Left ventricle myocardium inferior (tissue), 1 donor: ENCODE results near the gene RAD18. TPM values are rescaled to one million over a fixed set of nuclear protein-coding genes. Genes with fewer than 3 reads are reported as not detected.

Source experiments
- DNase-seq: peaks from one replicate; pipeline ENCODE4 v3.0.0-alpha.2; 2020
- H3K27ac ChIP-seq: fragments of 200-600 bp; replicated peaks from 2 replicates; pipeline ENCODE4 v1.8.0; 2021
- H3K27me3 ChIP-seq: fragments of 200-600 bp; 2 replicates; pipeline ENCODE4 v1.8.0; 2021; ENCODE audit warnings: low read depth
- H3K36me3 ChIP-seq: fragments of 200-600 bp; 2 replicates; pipeline ENCODE4 v1.8.0; 2021
- H3K4me1 ChIP-seq: fragments of 200-600 bp; 2 replicates; pipeline ENCODE4 v1.8.0; 2021
- H3K4me3 ChIP-seq: fragments of 200-600 bp; 2 replicates; pipeline ENCODE4 v1.8.0; 2021; ENCODE audit warnings: mild to moderate bottlenecking, moderate library complexity
- H3K9me3 ChIP-seq: fragments of 200-600 bp; replicated peaks from 2 replicates; pipeline ENCODE4 v1.8.0; 2021
- intact Hi-C: fragments of 100-400 bp; cut with micrococcal nuclease; formaldehyde crosslinking; loops from one replicate; pipeline ENCODE4 v1.11.0; 2022
- total RNA-seq: library from RNA; stranded (reverse); fragmentation: NEBNext Ultra II Directional; extraction: Animal tissue kit (Norgen Biotek cat#: 25700); gene quantifications from one replicate; pipeline ENCODE4 v1.2.1, GENCODE V29; 2021
- TF ChIP-seq, protein P1 (sequence below): fragments of 200-600 bp; IDR thresholded peaks from 2 replicates; pipeline ENCODE4 v1.8.0; 2021; ENCODE audit warnings: antibody characterized with exemption, mild to moderate bottlenecking, borderline replicate concordance
- donor health status: DM: no; HTN: yes; CAD: no; lungs with severe emphysema.

RAD18 gene
- total RNA-seq, 1 donor from 2014 or later: 6.8 TPM

GRCh38 chr3:8856071-8856470, 107.2 kb downstream of the RAD18 start:
- TF ChIP-seq, protein P1, sequence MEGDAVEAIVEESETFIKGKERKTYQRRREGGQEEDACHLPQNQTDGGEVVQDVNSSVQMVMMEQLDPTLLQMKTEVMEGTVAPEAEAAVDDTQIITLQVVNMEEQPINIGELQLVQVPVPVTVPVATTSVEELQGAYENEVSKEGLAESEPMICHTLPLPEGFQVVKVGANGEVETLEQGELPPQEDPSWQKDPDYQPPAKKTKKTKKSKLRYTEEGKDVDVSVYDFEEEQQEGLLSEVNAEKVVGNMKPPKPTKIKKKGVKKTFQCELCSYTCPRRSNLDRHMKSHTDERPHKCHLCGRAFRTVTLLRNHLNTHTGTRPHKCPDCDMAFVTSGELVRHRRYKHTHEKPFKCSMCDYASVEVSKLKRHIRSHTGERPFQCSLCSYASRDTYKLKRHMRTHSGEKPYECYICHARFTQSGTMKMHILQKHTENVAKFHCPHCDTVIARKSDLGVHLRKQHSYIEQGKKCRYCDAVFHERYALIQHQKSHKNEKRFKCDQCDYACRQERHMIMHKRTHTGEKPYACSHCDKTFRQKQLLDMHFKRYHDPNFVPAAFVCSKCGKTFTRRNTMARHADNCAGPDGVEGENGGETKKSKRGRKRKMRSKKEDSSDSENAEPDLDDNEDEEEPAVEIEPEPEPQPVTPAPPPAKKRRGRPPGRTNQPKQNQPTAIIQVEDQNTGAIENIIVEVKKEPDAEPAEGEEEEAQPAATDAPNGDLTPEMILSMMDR: no peak
- Histone ChIP-seq H3K27ac (no peak overlapping the region), H3K9me3 (no peaks in the 10 kb centered on the region), H3K27me3 (no peaks in the 10 kb centered on the region), H3K4me1 (peaks cover 16% of the 10 kb centered on the region), H3K36me3 (no peaks in the 10 kb centered on the region), H3K4me3 (no peak overlapping the region)
- intact Hi-C loops: no loop called here
- DNase-seq: no peak

DNA sequence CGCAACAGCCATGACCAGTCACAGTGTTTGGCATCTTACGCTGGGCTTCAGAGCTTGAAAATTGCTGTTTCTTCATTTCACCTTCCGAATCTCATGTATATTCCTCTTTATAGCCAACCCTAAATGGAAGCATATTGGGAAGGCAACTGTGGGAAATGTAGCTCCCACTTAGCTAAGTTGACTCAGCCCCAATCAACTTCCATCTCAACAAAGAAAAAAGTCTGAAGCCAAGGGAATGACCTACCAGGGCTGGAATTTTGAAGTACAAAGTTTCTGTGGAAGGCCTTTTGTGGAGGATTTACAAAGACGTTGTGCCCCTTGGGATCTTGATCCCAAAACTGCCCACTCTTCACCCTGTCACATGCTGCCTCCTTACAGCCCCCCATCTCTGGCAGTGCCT, 108.6 kb downstream of the RAD18 start:
- H3K4me1 ChIP-seq: peaks cover 17% of the 10 kb centered on the region
- no peaks in the 10 kb centered on the region for H3K27me3 ChIP-seq
- H3K27ac ChIP-seq: no peak overlapping the region
- no peaks in the 10 kb centered on the region for H3K9me3 ChIP-seq
- no peak overlapping the region for H3K4me3 ChIP-seq
- intact Hi-C loops: no loop called here
- H3K36me3 ChIP-seq: no peaks in the 10 kb centered on the region
- DNase-seq: no peak
- TF ChIP-seq, protein P1: no peak

- Histone ChIP-seq H3K36me3 (no peaks in the 10 kb centered on the region), H3K27me3 (no peaks in the 10 kb centered on the region), H3K27ac (no peak overlapping the region), H3K9me3 (no peaks in the 10 kb centered on the region), H3K4me3 (no peak overlapping the region), H3K4me1 (peaks cover 27% of the 10 kb centered on the region)
- DNase-seq: no peak
- intact Hi-C loops: no loop called here
- TF ChIP-seq, protein P1: no peak
These were observed 110.2 kb downstream of the RAD18 start for GRCh38 chr3:8853081-8853480.

- Histone ChIP-seq H3K4me3 (no peak overlapping the region), H3K4me1 (peaks cover 27% of the 10 kb centered on the region), H3K9me3 (no peaks in the 10 kb centered on the region), H3K27ac (no peak overlapping the region), H3K27me3 (no peaks in the 10 kb centered on the region), H3K36me3 (no peaks in the 10 kb centered on the region)
- intact Hi-C loops: no loop called here
- TF ChIP-seq, protein P1: no peak
- no peak for DNase-seq
These were observed 110.8 kb downstream of the RAD18 start for GRCh38 chr3:8852511-8852910.

- TF ChIP-seq, protein P1: no peak
- H3K36me3 ChIP-seq: no peaks in the 10 kb centered on the region
- no peaks in the 10 kb centered on the region for H3K27me3 ChIP-seq
- peaks cover 27% of the 10 kb centered on the region for H3K4me1 ChIP-seq
- H3K9me3 ChIP-seq: no peaks in the 10 kb centered on the region
- no peak for DNase-seq
- intact Hi-C loops: no loop called here
- peak overlapping the region; percentile 34 for H3K27ac ChIP-seq
- no peak overlapping the region for H3K4me3 ChIP-seq
These were observed 111.6 kb downstream of the RAD18 start for GRCh38 chr3:8851703-8852102.

- Histone ChIP-seq H3K27me3 (no peaks in the 10 kb centered on the region), H3K36me3 (no peaks in the 10 kb centered on the region), H3K27ac (peak overlapping the region; percentile 37), H3K4me3 (no peak overlapping the region), H3K4me1 (peaks cover 32% of the 10 kb centered on the region), H3K9me3 (no peaks in the 10 kb centered on the region)
- DNase-seq: no peak
- TF ChIP-seq, protein P1: no peak
- intact Hi-C loops: no loop called here
These were observed 114.6 kb downstream of the RAD18 start for GRCh38 chr3:8848696-8849131.
